Upper lobe of left lung (tissue), 4 donors: ENCODE results near the gene IL27RA.

Source experiments
- CTCF ChIP-seq, 6 experiments: fragments of 450-650 bp in 4 of 6; fragments of 200-600 bp in 2 of 6; sonication (generic) in 2 of 6; IDR thresholded peaks; one replicate each; pipeline ENCODE4 v1.5.1; 2016 to 2019; ENCODE audit warnings: antibody characterized with exemption in 6 of 6
- POLR2A ChIP-seq, 4 donors: fragments of 450-650 bp; IDR thresholded peaks; one replicate each; pipeline ENCODE4 v1.5.1; 2016 to 2017; ENCODE audit warnings: antibody characterized with exemption in 4 of 4, mild to moderate bottlenecking in 2 of 4
- POLR2AphosphoS5 ChIP-seq, 2 donors: sonication (generic); formaldehyde crosslinking; IDR thresholded peaks; one replicate each; pipeline ENCODE4 v1.5.1; 2017; ENCODE audit warnings: antibody characterized with exemption in 2 of 2

DNA sequence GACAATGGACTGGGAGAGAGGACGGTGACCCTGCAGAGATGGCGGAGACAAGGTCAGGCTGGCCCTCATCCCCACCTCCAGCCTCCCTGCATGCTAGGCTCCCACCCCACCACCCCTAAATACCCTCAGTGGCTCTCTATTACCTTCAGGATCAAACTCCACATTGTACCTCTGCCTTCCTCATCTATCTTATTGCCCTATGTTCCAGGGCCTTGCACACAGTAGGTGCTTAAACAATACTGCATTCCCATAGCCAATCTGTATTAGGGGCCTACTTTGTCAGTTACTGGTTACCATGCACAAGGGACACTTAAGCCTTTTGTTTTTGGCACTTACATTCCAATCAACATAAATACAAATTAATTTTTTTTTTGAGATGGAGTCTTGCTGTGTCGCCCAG lies 23.8 kb downstream of the IL27RA start:
- TF ChIP-seq POLR2A (IDR thresholded peaks at IDR 0.05) (no peak), CTCF (IDR thresholded peaks at IDR 0.05) (no peak), POLR2AphosphoS5 (IDR thresholded peaks at IDR 0.05) (no peak)
